IMR-90 (cell line): ENCODE results near the gene CAMK2B. TPM values are rescaled to one million over a fixed set of nuclear protein-coding genes. Genes with fewer than 3 reads are reported as not detected.

Experiments used
- ATAC-seq: fragments of 200-7000 bp; cut with Tn5 transposase; 2 replicates; pipeline ENCODE4 v1.9.1; 2020; ENCODE audit warnings: low read depth, mild to moderate bottlenecking, moderate library complexity
- BruUV-seq: library from RNA; stranded (reverse); fragments of 400-500 nt; replicated peaks from 2 replicates; lab custom pipeline; 2021; lab: Mats Ljungman, UMichigan
- CTCF ChIA-PET: fragments of 300-600 bp; formaldehyde crosslinking; extraction: SDS; loops from one replicate; lab custom pipeline; 2021; ENCODE audit warnings: antibody characterized with exemption; lab: Yijun Ruan, JAX
- POLR2A ChIA-PET: fragments of 300-600 bp; sonication (Branson Sonifier 250); formaldehyde crosslinking; loops from one replicate; lab custom pipeline; 2022; ENCODE audit warnings: antibody characterized with exemption; ENCODE audit not compliant: unreplicated experiment; lab: Charles Lee
- DNase-seq: peaks from one replicate; pipeline ENCODE4 v3.0.0; 2013
- H2AFZ ChIP-seq: replicated peaks from 2 replicates; pipeline ENCODE3; 2013; ENCODE audit warnings: low read length, mild to moderate bottlenecking; ENCODE audit not compliant: poor library complexity
- H2AK5ac ChIP-seq: 2 replicates; pipeline ENCODE4 v1.6.1; 2013; ENCODE audit warnings: low read depth, low read length, inconsistent platforms
- H2AK9ac ChIP-seq: replicated peaks from 2 replicates; pipeline ENCODE3; 2013; ENCODE audit warnings: mild to moderate bottlenecking, low read depth, low read length, moderate library complexity; ENCODE audit not compliant: poor library complexity
- H2BK120ac ChIP-seq: 2 replicates; pipeline ENCODE4 v1.6.1; 2013; ENCODE audit warnings: low read depth, low read length, inconsistent platforms
- H2BK15ac ChIP-seq: 3 replicates; pipeline ENCODE4 v1.6.1; 2013; ENCODE audit warnings: low read depth, low read length, inconsistent platforms
- H2BK20ac ChIP-seq: 2 replicates; pipeline ENCODE4 v1.6.1; 2013; ENCODE audit warnings: low read depth, mild to moderate bottlenecking, inconsistent platforms, low read length, moderate library complexity
- H2BK5ac ChIP-seq: 2 replicates; pipeline ENCODE4 v1.6.1; 2013; ENCODE audit warnings: mild to moderate bottlenecking, low read depth, low read length, inconsistent platforms; ENCODE audit not compliant: poor library complexity, severe bottlenecking
- H3K14ac ChIP-seq: replicated peaks from 2 replicates; pipeline ENCODE4 v1.6.1; 2013; ENCODE audit warnings: low read depth, low read length, inconsistent platforms
- H3K18ac ChIP-seq: 2 replicates; pipeline ENCODE4 v1.6.1; 2013; ENCODE audit warnings: low read depth, low read length, control low read depth
- H3K23ac ChIP-seq: 2 replicates; pipeline ENCODE4 v1.6.1; 2013; ENCODE audit warnings: low read depth, low read length, inconsistent platforms
- H3K27ac ChIP-seq: 2 replicates; pipeline ENCODE4 v1.5.1; 2013; ENCODE audit warnings: mild to moderate bottlenecking, control low read depth, low read length; ENCODE audit not compliant: insufficient read depth
- H3K27me3 ChIP-seq: 2 replicates; pipeline ENCODE4 v1.6.1; 2013; ENCODE audit warnings: low read length; ENCODE audit not compliant: control insufficient read depth, insufficient read depth
- H3K36me3 ChIP-seq: 2 replicates; pipeline ENCODE4 v1.6.1; 2013; ENCODE audit warnings: low read length, mixed read lengths; ENCODE audit not compliant: control insufficient read depth, insufficient read depth
- H3K4ac ChIP-seq: 2 replicates; pipeline ENCODE4 v1.6.1; 2013; ENCODE audit warnings: low read depth, low read length, inconsistent platforms
- H3K4me1 ChIP-seq: 2 replicates; pipeline ENCODE4 v1.6.1; 2013; ENCODE audit warnings: low read length, mixed read lengths; ENCODE audit not compliant: control insufficient read depth, insufficient read depth
- H3K4me2 ChIP-seq: 2 replicates; pipeline ENCODE4 v1.6.1; 2013; ENCODE audit warnings: low read depth, mild to moderate bottlenecking, control low read depth, low read length, moderate library complexity
- H3K4me3 ChIP-seq: 2 replicates; pipeline ENCODE4 v1.5.1; 2013; ENCODE audit warnings: low read depth, mild to moderate bottlenecking, control low read depth, low read length, moderate library complexity; ENCODE audit not compliant: insufficient read depth
- H3K56ac ChIP-seq: 2 replicates; pipeline ENCODE4 v1.6.1; 2013; ENCODE audit warnings: low read length, inconsistent platforms; ENCODE audit not compliant: insufficient read depth; ENCODE audit errors: extremely low read depth
- H3K79me1 ChIP-seq, 2 experiments: 2 replicates each; pipeline ENCODE4 v1.6.1; 2013; ENCODE audit warnings: low read length in 2 of 2, inconsistent platforms in 1 of 2, low read depth in 1 of 2
- H3K9ac ChIP-seq: 2 replicates; pipeline ENCODE4 v1.6.1; 2013; ENCODE audit warnings: low read depth, low read length, control low read depth
- H3K9me1 ChIP-seq: 2 replicates; pipeline ENCODE4 v1.6.1; 2013; ENCODE audit warnings: low read length, inconsistent platforms; ENCODE audit not compliant: insufficient read depth
- H3K9me3 ChIP-seq: 2 replicates; pipeline ENCODE4 v1.6.1; 2013; ENCODE audit warnings: low read length; ENCODE audit not compliant: control insufficient read depth, insufficient read depth
- H4K20me1 ChIP-seq: 2 replicates; pipeline ENCODE4 v1.6.1; 2013; ENCODE audit warnings: low read length, inconsistent platforms; ENCODE audit not compliant: insufficient read depth
- H4K5ac ChIP-seq: 2 replicates; pipeline ENCODE4 v1.6.1; 2013; ENCODE audit warnings: mild to moderate bottlenecking, low read depth, low read length, control low read depth
- H4K8ac ChIP-seq, 2 experiments: 2 replicates each; pipeline ENCODE4 v1.6.1; 2013; ENCODE audit warnings: low read depth in 2 of 2, low read length in 2 of 2, control low read depth in 1 of 2, inconsistent platforms in 1 of 2
- H4K91ac ChIP-seq: 2 replicates; pipeline ENCODE4 v1.6.1; 2013; ENCODE audit warnings: low read depth, low read length, inconsistent platforms; ENCODE audit not compliant: insufficient read depth
- BHLHE40 ChIP-seq: fragments of 150-350 bp; IDR thresholded peaks from 2 replicates; pipeline ENCODE4 v1.6.1; 2016; ENCODE audit warnings: mild to moderate bottlenecking, low read depth, low read length
- CHD1 ChIP-seq: IDR thresholded peaks from 2 replicates; pipeline ENCODE4 v1.6.1; 2012; ENCODE audit warnings: low read depth, low read length, improper control_type of control experiment
- CTCF ChIP-seq: conservative IDR thresholded peaks from 2 replicates; pipeline ENCODE4 v1.5.1; 2012; ENCODE audit warnings: mild to moderate bottlenecking, low read depth, low read length, improper control_type of control experiment
- ELK1 ChIP-seq: fragments of 150-350 bp; IDR thresholded peaks from 2 replicates; pipeline ENCODE4 v1.6.1; 2016; ENCODE audit warnings: low read depth, mild to moderate bottlenecking, low read length, moderate library complexity, borderline replicate concordance
- FOS ChIP-seq: fragments of 150-350 bp; IDR thresholded peaks from 2 replicates; pipeline ENCODE4 v1.6.1; 2016; ENCODE audit warnings: low read depth, low read length
- MAFK ChIP-seq: IDR thresholded peaks from 2 replicates; pipeline ENCODE4 v1.6.1; 2012; ENCODE audit warnings: low read depth, low read length, improper control_type of control experiment
- NFE2L2 ChIP-seq: fragments of 150-350 bp; IDR thresholded peaks from 2 replicates; pipeline ENCODE4 v1.6.1; 2016; ENCODE audit warnings: low read depth, mild to moderate bottlenecking, low read length
- POLR2A ChIP-seq: IDR thresholded peaks from 2 replicates; pipeline ENCODE4 v1.6.1; 2012; ENCODE audit warnings: mild to moderate bottlenecking, low read depth, low read length
- RAD21 ChIP-seq: IDR thresholded peaks from 2 replicates; pipeline ENCODE4 v1.6.1; 2012; ENCODE audit warnings: low read length, improper control_type of control experiment
- RCOR1 ChIP-seq: IDR thresholded peaks from 2 replicates; pipeline ENCODE4 v1.6.1; 2012; ENCODE audit warnings: mild to moderate bottlenecking, low read length, improper control_type of control experiment; ENCODE audit not compliant: insufficient replicate concordance
- RFX5 ChIP-seq: IDR thresholded peaks from 2 replicates; pipeline ENCODE4 v1.8.0; 2012; ENCODE audit warnings: low read depth, mild to moderate bottlenecking, low read length, moderate library complexity
- SMC3 ChIP-seq: fragments of 150-350 bp; IDR thresholded peaks from 2 replicates; pipeline ENCODE4 v1.6.1; 2016; ENCODE audit warnings: low read depth, mild to moderate bottlenecking, antibody characterized with exemption, low read length, moderate library complexity
- WGBS, 2 experiments: methylation state at CpG; one replicate each; pipeline versions ENCODE4 v1.1.5 to v1.1.7; 2013; ENCODE audit warnings: missing lambda C conversion rate in 2 of 2; ENCODE audit not compliant: insufficient read length in 1 of 2; ENCODE audit errors: extremely low coverage in 2 of 2; 5-methylcytosine and 5-hydroxymethylcytosine counted together
- dilution Hi-C: fragments of 300-500 bp; cut with HindIII; formaldehyde crosslinking; loops from one replicate; pipeline ENCODE4 v1.14.3; 2018; ENCODE audit warnings: low sequenced_read_pairs; ENCODE audit not compliant: unreplicated experiment
- in situ Hi-C: fragments of 300-500 bp; cut with MboI; formaldehyde crosslinking; loops from 3 replicates; pipeline ENCODE4 v1.14.3; 2019; ENCODE audit warnings: low sequenced_read_pairs, inconsistent platforms, mixed read lengths
- intact Hi-C: fragments of 100-400 bp; cut with micrococcal nuclease; formaldehyde crosslinking; loops from 2 replicates; pipeline ENCODE4 v1.10.0; 2022
- polyA plus RNA-seq, 3 experiments: library from polyadenylated mRNA; depleted of rRNA; stranded (reverse); fragments of >200 nt; gene quantifications; 2 replicates each; pipeline ENCODE4 v1.2.3, GENCODE V29; 2012; ENCODE audit warnings: low replicate concordance in 1 of 3
- total RNA-seq: library from RNA; depleted of rRNA; stranded (reverse); fragments of >200 nt; gene quantifications from 2 replicates; pipeline ENCODE4 v1.2.3, GENCODE V29; 2012
- TF ChIP-seq, protein P1 (sequence below): fragments of 150-350 bp; IDR thresholded peaks from 2 replicates; pipeline ENCODE4 v1.6.1; 2017; ENCODE audit warnings: mild to moderate bottlenecking, antibody characterized with exemption, low read length, low read depth

The CAMK2B gene
- total and polyA plus RNA-seq, 2 of the 4 experiments (the other 2 are of a cell fraction): 0.18 to 0.36 TPM

GRCh38 chr7:44257618-44258422 lies 67.6 kb downstream of the CAMK2B start:
- 5% methylated on average over 11 of the region's 18 CpGs; no CpG with 5 or more reads in 1 of the 2 experiments for WGBS, 2 experiments
- Histone ChIP-seq H2AK9ac (peak overlapping the region; percentile 58), H3K4ac (peak overlapping the region; percentile 82), H3K27ac (peak overlapping the region; percentile 3; the same call in 1 of the 2 replicates), H2BK5ac (peak overlapping the region; percentile 3), H2BK20ac (peak overlapping the region; percentile 67), H3K9ac (no peak overlapping the region), H4K8ac (peak overlapping the region in 1 of 2 experiments; percentile 76; a peak in 2 of 4 replicates), H3K4me1 (peaks cover 25% of the 10 kb centered on the region), H3K9me3 (no peaks in the 10 kb centered on the region), H3K4me3 (no peak overlapping the region), H4K91ac (peak overlapping the region; percentile 37; the same call in 1 of the 2 replicates), H4K20me1 (peaks cover 6% of the 10 kb centered on the region), H2AK5ac (peak overlapping the region; percentile 96), H2BK15ac (peak overlapping the region; percentile 46; the same call in 1 of the 3 replicates), H2BK120ac (peak overlapping the region; percentile 84), H3K56ac (no peak overlapping the region), H3K27me3 (peaks cover under 1% of the 10 kb centered on the region; the same call in 1 of the 2 replicates), H3K79me1 (no peaks in the 10 kb centered on the region), H4K5ac (no peak overlapping the region), H2AFZ (peak overlapping the region; percentile 7), H3K36me3 (no peaks in the 10 kb centered on the region), H3K14ac (peak overlapping the region; percentile 39; the same call in 1 of the 2 replicates), H3K9me1 (peaks cover 28% of the 10 kb centered on the region), H3K4me2 (peak overlapping the region; percentile 64), H3K18ac (0 out of 2 replicates have a peak overlapping the region, but pooled peaks have one; percentile 20), H3K23ac (peak overlapping the region; percentile 10; the same call in 1 of the 2 replicates)
- ATAC-seq (peak; percentile 76), DNase-seq (peak; percentile 89)
- CTCF ChIA-PET: interaction anchor here (0.8 kb wide), 1 partner anchor 217 kb away, joined by 3 read pairs; no protein-coding TSS in a partner anchor
- no TSS peak for BruUV-seq
- POLR2A ChIA-PET: no interaction called here
- intact Hi-C loops (no loop called here), in situ Hi-C loops (no loop called here), dilution Hi-C loops (no loop called here)
- no peak for TF ChIP-seq RFX5
- no peak for TF ChIP-seq MAFK
- TF ChIP-seq CTCF: 0 out of 2 replicates have a peak, but pooled peaks have one; percentile 3
- TF ChIP-seq FOS: peak; percentile 79
- no peak for TF ChIP-seq ELK1
- TF ChIP-seq, protein P1, sequence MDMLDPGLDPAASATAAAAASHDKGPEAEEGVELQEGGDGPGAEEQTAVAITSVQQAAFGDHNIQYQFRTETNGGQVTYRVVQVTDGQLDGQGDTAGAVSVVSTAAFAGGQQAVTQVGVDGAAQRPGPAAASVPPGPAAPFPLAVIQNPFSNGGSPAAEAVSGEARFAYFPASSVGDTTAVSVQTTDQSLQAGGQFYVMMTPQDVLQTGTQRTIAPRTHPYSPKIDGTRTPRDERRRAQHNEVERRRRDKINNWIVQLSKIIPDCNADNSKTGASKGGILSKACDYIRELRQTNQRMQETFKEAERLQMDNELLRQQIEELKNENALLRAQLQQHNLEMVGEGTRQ: no peak
- TF ChIP-seq NFE2L2: no peak
- no peak for TF ChIP-seq CHD1
- TF ChIP-seq POLR2A: no peak
- peak; percentile 75 for TF ChIP-seq BHLHE40
- no peak for TF ChIP-seq RAD21
- no peak for TF ChIP-seq SMC3
- no peak for TF ChIP-seq RCOR1
